Measurements from ENCODE around the gene SSU72. TPM values are rescaled to one million over a fixed set of nuclear protein-coding genes. Genes with fewer than 3 reads are reported as not detected.
A peak's percentile ranks its signal among the peaks of the same experiment; 100 is the strongest.

SSU72 gene
- total RNA-seq, 1 donor from 2014 or later, result 104 TPM

GRCh38 chr1:1599935-1600860, 25.5 kb upstream of the SSU72 start, which contains the start of gene FNDC10:
FNDC10 (minus strand) TSS chr1:1600135; CDS start chr1:1600015, 120 bp downstream.
- no peak for DNase-seq

GRCh38 chr1:1599030-1599934, 24.6 kb upstream of the SSU72 start:
- no peak for TF ChIP-seq CTCF (IDR thresholded peaks at IDR 0.05; ENCODE audit: borderline replicate concordance)
- no peak overlapping the region for H3K27ac ChIP-seq (replicated peaks)
- intact Hi-C loops (cut with micrococcal nuclease), result no loop called here
- no peaks in the 10 kb centered on the region for H3K36me3 ChIP-seq
- peak overlapping the region; percentile 56 for H3K4me3 ChIP-seq
- no peaks in the 10 kb centered on the region for H3K9me3 ChIP-seq (replicated peaks)
- no peak for DNase-seq
- H3K27me3 ChIP-seq (ENCODE audit: low read depth), result peaks cover 77% of the 10 kb centered on the region
- peaks cover 27% of the 10 kb centered on the region for H3K4me1 ChIP-seq

More at GRCh38 chr1:1599935-1600860, 25.5 kb upstream of the SSU72 start, which contains the start of gene FNDC10:
- intact Hi-C loops (cut with micrococcal nuclease), result no loop called here
- TF ChIP-seq CTCF (IDR thresholded peaks at IDR 0.05; ENCODE audit: borderline replicate concordance), result no peak
- peaks cover 84% of the 10 kb centered on the region for H3K27me3 ChIP-seq (ENCODE audit: low read depth)
- H3K4me1 ChIP-seq, result peaks cover 27% of the 10 kb centered on the region
- H3K4me3 ChIP-seq, result peak within 1 kb of the TSS; percentile 64
- H3K27ac ChIP-seq (replicated peaks), result no peak within 1 kb of the TSS
- no peaks in the 10 kb centered on the region for H3K9me3 ChIP-seq (replicated peaks)
- H3K36me3 ChIP-seq, result no peaks in the 10 kb centered on the region

DNA sequence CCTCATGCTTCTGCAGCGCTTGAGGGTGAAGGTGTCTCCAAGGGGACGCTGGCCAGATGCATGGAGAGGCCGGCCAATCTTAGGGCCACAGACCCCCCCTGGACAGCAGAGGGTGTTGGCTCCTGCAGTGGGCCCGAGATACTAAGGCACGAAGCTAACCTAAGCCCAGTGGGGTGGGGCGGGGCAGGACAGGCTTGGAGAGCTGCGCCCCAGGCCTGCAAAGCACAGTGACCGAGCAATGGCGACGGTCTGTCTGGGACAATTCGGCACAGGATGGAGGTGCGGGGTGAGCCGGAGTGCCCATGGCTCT, 24.0 kb upstream of the SSU72 start:
- Histone ChIP-seq H3K27ac (replicated peaks) (no peak overlapping the region), H3K27me3 (ENCODE audit: low read depth) (peaks cover 72% of the 10 kb centered on the region), H3K4me3 (no peak overlapping the region), H3K36me3 (no peaks in the 10 kb centered on the region), H3K4me1 (peaks cover 27% of the 10 kb centered on the region), H3K9me3 (replicated peaks) (no peaks in the 10 kb centered on the region)
- intact Hi-C loops (cut with micrococcal nuclease), result no loop called here
- DNase-seq, result no peak
- TF ChIP-seq CTCF (IDR thresholded peaks at IDR 0.05; ENCODE audit: borderline replicate concordance), result no peak

DNA sequence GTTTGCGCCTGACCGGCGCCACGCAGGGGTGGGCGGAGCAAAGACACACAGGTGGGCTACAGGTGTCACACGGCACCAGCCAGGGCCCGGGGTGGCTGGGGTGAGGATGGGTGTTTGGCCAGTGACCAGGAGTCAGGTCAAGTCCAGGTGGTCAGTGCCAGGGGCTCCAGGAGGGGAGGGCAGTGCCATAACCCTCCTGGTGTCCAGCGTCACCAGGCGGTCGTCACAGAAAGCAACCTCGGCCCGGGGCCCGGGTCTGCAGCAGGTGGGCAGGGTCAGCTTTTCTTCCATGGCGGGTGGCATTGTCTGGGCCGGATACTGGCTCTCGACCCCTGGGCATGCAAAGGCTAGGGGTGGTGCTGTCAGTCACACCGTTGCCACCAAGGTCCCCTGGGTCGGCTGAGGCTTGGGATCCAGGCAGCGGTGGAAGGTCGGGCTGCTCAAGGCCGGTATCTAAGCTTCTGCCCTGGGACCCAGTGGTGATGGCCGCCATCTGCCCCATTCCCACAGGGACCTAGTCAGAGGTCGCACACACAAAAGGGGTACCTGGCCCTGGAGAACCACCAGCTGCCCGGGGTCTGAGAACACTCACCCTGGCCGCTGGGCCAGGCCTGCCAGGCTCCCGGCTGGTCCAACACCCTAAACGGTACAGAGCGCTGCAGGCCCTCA, 23.5 kb upstream of the SSU72 start:
- H3K36me3 ChIP-seq, result no peaks in the 10 kb centered on the region
- no peaks in the 10 kb centered on the region for H3K9me3 ChIP-seq (replicated peaks)
- peaks cover 27% of the 10 kb centered on the region for H3K4me1 ChIP-seq
- peaks cover 67% of the 10 kb centered on the region for H3K27me3 ChIP-seq (ENCODE audit: low read depth)
- no peak for DNase-seq
- H3K27ac ChIP-seq (replicated peaks), result no peak overlapping the region
- no peak overlapping the region for H3K4me3 ChIP-seq
- intact Hi-C loops (cut with micrococcal nuclease), result no loop called here
- TF ChIP-seq CTCF (IDR thresholded peaks at IDR 0.05; ENCODE audit: borderline replicate concordance), result no peak

All from left ventricle myocardium inferior (tissue), 1 donor.